Superior temporal gyrus (tissue), 1 donor: ENCODE data around the gene FAM90A26.
"Not testable (repeated sequence)": the region's sequence is repeated elsewhere in the genome, so short reads cannot be mapped to it uniquely, and the experiment has no call there.

Experiments
- DNase-seq: peaks from one replicate; pipeline ENCODE4 v3.0.0-alpha.2; 2016; ENCODE audit errors: extremely low spot score

Gene FAM90A26, protein sequence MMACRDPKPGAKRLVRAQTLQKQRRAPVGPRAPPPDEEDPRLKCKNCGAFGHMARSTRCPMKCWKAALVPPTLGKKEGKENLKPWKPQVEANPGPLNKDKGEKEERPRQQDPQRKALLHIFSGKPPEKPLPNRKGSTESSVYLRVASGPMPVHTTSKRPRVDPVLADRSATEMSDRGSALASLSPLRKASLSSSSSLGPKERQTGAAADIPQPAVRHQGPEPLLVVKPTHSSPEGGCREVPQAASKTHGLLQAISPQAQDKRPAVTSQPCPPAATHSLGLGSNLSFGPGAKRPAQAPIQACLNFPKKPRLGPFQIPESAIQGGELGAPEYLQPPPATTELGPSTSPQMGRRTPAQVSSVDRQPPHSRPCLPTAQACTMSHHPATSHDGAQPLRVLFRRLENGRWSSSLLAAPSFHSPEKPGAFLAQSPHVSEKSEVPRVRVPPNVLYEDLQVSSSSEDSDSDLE

DNA sequence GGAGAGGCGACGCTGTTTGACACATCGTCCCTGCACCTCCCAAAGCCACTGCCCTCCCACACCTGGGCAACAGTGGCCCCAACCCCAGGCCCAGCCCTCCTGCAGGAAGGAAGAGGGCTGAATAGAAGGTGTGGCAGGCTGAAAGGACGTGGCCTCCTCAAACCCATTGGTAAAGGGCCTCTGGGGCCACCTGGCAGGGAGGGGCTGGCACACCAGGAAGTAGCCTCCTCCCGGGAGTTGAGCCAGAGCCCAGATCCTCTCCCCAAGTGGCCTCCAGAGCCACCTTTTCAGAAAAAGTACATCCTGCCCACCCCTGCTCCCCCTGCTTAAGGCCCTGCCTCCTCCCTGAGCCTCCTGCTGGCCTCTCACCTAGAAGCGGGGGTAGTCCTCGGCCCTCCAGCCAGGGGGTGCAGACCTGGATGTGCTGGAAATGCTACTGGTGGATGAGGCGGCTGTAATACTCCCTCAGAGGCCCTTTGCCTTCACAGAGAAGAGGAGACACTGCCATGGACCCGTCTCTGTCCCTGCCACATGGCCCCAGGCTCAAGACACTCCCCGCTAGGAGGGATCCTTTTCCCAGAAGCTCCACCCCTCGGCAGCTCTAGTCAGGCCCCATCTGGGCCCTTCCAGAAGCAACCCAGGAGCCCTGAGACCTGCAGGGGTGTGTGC, at the start of gene FAM90A26:
Gene FAM90A26, plus strand, starts transcription at position 619 of the 669 bp plus-strand sequence. CDS start 2,764 bp downstream, outside the sequence.
- not testable (repeated sequence) for DNase-seq

DNA sequence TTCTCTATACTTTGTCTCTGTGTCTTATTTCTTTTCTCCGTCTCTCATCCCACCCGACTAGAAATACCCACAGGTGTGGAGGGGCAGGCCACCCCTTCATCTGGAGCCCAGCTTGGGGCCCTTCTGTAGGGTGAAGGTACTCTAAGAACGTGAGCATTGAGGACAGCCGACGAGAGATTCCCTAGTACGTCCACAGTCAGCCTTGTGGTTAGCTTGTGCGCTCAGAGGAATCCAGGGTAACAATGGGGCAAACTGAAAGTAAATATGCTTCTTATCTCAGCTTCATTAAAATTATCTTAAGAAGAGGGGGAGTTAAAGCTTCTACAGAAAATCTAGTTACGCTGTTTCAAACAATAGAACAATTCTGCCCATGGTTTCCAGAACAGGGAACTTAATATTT, 47.5 kb upstream of the FAM90A26 start:
- DNase-seq = not testable (repeated sequence)

DNA sequence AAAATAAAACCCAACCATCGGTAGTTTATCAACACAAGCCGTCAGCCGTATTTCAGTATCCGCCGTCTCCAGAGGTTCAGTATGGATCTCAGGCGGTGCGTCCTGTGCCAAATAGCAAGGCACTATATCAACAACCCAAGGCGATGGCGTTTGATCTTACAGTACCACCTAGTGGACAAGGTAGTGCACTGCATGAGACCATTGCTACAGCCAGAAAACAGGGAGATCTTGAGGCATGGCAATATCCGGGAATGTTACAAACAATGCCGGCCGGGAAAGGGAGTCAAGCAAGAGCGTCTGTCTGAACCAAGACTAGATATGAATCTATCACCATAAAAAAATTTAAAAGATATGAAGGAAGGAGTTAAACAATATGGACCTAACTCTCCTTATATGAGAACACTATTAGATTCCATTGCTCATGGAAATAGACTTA, 46.6 kb upstream of the FAM90A26 start:
- peak; percentile 79 for DNase-seq

DNA sequence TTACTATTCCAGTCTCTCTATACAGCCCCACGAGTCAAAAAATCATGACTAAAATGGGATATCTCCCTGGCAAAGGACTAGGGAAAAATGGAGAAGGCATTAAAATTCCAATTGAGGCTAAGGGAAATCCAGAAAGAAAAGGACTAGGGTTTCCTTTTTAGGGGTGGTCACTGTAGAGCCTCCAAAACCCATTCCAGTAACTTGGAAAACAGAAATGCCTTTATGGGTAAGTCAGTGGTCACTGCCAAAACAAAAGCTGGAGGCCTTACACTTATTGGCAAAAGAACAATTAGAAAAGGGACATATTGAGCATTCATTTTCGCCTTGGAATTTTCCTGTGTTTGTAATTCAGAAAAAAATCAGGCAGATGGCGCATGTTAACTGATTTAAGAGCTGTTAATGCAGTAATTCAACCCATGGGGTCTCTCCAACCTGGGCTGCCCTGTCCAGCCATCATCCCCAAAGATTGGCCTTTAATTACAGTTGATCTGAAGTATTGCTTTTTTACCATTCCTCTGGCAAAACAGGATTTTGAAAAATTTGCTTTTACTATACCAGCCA, 44.5 kb upstream of the FAM90A26 start:
- not testable (repeated sequence) for DNase-seq

DNA sequence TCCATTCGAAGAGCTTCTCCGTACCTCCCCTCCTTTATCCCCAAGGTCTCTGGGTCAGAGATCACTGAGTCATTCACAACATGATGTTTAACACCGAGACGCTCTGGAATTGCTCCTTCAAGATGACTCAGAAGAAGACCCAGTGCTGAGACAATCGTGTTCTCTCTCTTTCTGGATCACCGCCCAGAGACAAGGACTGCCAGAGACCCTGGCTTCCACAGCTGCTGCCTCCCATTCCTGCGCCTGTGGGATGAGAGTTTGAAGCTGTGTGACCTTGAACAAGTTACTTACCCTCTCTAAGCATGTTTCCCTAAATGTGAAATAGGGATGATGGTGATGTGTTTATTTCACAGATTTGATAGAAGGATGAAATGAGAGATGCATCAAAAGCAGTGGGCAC, 38.8 kb upstream of the FAM90A26 start:
- not testable (repeated sequence) for DNase-seq

DNA sequence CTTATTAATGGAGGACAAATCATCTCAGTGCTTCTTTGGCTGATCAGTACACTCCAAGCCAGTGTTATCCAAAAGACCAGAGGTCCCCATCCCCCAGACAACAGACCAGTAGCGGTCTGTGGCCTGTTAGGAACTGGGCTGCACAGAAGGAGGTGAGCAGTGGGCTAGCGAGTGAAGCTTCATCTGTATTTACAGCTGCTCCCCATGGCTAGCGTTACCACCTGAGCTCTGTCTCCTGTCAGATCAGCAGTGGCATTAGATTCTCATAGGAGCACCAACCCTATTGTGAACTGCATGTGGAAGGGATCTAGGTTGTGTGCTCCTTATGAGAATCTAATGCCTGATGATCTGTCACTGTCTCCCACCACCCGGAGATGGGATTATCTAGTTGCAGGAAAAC, 37.4 kb upstream of the FAM90A26 start:
- DNase-seq = not testable (repeated sequence)

DNA sequence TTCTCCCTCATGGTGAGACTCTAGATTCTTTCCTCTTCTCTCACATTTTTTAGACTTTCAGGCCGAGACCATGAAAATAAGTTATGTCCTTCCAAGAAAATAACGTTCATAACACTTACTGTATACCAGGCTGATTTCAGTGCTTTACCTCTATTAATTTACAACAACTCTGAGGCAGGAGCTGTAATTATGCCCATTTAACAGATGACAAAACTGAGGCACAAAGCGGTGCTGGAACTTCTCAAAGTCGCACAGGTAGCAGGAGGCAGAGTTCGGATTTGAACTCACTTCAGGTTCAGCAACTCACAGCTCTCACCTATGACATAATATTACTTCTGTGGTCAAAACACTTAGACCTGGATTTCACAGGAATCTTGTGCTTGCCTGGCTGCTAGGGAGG, 36.2 kb upstream of the FAM90A26 start:
- DNase-seq = not testable (repeated sequence)

DNA sequence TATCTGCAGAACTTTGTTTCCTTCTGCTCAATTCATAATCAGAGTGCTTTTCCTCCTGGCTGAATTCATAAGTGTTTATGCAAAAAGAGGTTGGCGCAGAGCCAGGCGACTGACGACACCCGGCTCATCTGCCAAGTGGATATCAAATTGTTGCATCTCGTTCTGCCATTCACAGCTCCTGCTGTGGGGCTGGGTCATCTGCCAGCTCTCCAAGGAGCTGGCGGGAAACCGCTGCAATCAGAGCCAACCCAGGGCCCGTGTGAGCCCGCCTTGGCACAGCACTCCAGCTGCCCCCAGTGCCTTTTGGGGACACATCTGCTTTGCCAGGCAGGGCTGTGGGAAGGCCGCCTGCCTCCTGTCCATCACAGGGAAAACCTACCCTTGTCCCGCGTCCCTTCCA, 35.7 kb upstream of the FAM90A26 start:
- DNase-seq = peak; percentile 47

DNA sequence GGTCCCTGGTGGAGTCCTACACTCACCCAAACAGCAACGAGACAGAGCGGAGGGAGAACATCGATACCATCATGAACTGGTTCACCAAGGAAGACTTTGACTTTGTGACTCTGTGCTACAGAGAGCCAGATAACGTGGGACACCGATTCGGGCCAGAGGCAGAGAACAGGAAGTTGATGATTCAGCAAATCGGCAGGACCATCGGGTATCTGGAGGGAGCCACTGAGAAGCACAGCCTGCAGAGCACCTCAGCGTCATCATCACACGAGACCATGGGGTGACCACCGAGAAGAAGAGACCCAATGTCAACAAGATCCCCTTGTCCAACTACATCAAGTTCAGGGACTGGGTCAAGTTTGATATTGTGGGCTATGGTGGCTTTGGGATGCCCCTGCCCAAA, 29.2 kb upstream of the FAM90A26 start:
- DNase-seq = not testable (repeated sequence)

DNA sequence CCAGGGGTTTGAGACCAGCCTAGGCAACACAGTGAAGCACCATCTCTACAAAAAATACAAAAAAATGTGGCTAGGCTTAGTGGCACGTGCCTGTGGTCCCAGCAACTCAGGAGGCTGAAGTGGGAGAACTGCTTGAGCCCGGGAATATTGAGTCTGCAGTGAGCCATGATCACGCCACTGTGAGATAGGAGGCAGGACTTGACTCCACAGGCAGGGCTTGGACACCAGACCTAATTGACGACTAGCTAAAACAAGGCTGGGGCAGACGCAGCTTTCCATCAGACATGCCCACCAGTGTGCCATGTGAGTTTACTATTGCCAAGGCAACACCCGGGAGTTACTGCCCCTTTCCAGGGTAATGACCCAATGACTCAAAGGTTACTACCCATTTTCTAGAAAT, 27.4 kb upstream of the FAM90A26 start:
- DNase-seq = peak; percentile 0

DNA sequence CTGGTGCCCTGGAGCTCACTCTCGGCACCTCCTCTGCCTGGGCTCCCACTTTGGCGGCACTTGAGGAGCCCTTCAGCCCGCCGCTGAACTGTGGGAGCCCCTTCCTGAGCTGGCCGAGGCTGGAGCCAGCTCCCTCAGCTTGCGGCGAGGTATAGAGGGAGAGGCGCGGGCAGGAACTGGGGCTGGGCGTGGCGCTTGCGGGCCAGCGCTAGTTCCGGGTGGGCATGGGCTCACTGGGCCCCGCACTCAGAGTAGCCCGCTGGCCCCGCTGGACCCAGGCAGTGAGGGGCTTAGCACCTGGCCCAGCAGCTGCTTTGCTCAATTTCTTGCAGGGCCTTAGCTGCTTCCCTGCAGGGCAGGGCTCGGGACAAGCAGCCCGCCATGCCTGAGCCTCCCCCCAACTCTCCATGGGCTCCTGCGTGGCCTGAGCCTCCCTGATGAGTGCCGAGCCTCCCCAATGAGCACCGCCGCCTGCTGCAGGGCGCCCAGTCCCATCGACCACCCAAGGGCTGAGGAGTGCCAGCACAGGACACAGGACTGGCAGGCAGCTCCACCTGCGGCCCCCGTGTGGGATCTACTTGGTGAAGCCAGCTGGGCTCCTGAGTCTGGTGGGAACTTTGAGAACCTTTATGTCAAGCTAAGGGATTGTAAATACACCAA, 26.7 kb upstream of the FAM90A26 start:
- DNase-seq = no peak

DNA sequence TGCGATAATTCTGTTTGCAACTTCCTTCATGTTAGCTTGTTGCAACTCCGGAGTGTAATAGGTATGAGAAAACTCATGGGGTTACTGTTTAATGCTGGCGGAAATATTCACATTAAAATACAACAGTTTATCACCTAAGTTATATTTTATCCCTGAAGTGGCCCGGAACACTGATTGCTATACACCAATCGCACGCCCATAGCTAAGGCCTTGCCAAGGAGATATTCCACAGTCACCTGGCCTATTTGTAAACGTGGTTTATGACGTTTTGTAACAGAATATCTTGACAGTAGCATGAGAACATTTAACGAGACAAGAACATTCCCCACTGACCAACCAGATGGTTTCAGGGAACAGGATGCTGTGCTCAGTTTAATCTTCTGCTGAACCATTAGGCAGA, 23.2 kb upstream of the FAM90A26 start:
- peak; percentile 1 for DNase-seq

DNA sequence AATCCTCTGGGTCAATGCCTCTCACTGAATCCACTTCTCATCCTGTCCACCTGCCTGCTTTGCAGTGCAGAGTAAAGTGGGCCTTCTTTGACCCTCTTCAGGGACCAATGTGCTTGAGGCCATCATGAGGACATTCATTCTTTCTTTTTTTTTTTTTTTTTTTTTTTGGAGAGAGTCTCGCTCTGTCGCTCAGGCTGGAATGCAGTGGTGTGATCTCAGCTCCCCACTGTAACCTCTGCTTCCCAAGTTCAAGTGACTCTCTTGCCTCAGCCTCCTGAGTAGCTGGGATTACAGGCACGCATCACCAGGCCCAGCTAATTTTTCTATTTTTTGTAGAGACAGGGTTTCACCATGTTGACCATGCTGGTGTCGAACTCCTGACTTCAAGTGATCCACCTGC, 22.8 kb upstream of the FAM90A26 start:
- not testable (repeated sequence) for DNase-seq

DNA sequence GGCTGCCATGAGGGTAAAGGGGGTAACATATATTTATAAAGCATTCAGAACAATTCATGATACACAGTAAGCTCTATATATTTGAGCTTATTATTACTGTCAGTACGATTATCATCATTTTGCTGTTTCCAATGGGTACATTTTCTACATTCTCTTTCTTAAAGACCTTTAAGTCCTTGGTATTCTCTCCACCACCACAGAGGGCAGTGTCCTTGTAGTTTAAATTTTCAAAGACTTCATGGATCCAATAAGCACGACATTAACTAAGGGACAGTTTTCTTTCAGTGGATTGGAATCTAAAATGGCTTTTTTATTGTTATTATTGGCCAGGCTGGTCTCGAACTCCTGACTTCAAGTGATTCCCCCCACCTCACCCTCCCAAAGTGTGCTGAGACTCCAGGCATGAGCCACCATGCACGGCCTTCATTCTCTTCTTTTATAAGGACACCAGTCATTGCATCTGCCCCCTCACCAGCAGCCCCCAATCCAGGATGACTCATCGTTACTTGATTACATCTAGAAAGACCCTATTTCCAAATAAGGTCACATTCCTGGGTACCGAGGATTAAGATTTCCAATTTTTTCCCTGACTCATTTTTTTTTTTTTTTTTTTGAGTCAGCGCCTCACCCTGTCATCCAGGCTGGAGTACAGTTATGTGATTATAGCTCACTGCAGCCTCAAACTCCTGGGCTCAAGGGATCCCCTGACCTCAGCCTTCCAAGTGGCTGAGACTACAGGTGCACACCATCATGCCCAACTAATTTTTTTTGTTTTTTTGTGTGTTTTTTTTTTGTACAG, 21.4 kb upstream of the FAM90A26 start:
- not testable (repeated sequence) for DNase-seq

DNA sequence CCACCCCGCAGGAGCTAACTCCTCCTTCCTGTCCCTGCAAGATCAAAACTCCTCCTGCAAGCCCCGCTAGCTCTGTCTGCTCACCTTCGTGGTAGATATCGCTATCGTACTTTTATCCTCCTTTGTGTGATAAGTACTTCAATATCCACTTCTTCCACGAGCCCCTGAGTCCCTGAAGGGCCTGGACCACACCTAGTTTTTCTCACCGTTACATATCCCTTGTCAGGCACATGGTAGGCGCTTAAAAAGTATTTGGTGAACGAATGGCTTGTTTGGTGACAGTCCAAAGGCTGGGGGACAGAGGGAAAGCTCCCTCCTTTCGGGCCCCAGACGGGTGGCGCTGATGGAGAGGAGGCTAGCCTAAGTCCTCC, 18.4 kb upstream of the FAM90A26 start:
- peak; percentile 17 for DNase-seq

DNA sequence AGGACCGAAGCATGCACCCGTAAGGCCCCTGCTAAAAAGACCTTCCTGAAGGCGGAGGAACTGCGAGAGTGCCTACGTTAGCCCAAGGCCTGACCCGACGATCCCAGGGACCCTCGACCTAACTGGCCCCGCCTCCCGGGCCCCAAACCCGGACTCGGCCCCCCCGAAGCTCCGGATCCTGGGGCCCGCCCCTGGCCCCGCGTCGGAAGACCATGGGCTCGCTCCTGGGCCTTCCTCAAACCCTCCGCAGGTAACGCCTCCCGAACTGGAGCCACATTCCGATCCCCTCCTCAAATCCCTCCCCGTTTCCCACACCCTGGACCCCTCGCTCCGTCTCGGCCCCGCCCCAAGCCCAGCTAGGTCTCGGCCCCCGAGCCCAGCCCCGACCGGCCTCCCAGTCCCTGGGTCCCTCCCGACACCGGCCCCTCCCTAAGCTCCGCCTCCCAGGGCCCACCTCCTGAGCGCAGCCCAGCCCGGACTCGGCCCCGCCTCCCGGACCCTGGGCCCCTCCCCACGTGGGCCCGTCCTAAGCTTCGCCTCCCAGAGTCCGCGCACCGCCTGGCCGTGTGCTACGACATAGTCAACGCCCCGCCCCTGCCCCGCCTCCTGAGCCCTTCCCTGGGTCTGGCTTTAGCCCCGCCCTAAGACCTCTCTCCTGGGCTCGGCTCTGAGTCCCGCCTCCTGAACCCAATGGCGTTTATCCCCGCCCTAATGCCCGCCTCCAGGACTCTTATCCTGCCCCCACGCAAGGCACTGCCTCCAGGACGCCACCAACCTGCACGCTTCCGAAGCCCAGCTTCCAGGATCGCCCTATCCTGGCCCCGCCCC, 17.8 kb upstream of the FAM90A26 start:
- DNase-seq = peak; percentile 88

DNA sequence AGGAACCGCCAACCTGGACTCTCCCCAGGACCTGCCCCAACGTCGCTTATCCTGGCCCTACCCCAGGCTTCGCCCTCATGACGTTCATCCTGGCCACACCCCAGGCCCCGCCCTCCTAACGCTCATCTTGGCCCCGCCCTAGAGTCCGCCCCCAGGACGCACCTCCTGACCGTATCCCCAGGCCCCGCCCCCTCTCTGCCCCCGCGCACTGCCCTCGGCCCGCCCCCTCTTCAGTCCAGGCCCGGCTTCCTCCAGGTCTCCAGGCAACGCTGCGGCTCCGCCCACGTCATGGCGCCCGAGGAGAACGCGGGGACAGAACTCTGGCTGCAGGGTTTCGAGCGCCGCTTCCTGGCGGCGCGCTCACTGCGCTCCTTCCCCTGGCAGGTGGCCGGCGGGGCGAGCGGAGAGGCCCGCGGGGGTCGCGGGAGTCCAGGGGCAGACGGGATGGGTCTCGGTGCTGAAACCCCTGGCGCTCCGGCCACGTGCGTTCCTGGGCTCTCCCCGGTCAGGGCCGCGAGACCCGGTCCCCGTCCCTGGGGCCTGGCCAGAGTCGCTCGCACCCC, 17.1 kb upstream of the FAM90A26 start:
- peak; percentile 95 for DNase-seq

DNA sequence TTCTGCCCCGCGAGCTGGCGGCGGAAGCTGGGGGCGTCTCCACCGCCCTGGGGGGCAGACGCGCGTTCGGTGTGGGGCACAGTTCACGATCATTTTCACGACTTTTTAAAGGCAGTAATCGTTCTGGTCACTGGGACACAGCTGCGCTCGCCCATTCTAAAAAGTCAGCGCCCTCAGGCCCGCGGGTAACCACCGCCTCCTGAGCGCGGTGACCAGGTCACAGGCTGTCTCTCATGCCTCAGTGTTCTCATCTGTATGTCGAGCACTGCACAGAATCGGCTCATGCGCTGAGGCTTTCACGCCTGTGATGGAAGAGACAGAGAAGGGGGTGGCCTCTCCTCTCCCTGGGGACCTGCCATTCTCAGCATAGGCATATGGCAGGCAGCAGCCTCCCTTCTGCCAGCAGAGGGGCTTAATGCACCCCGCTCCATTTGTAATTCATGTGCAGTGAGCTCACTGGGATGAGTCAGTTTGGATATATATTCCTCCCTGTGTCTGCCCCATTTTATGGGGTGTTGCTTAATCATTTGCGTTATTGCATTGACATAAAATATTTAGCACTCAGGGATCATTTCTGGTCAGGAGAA, 16.5 kb upstream of the FAM90A26 start:
- DNase-seq = peak; percentile 11

DNA sequence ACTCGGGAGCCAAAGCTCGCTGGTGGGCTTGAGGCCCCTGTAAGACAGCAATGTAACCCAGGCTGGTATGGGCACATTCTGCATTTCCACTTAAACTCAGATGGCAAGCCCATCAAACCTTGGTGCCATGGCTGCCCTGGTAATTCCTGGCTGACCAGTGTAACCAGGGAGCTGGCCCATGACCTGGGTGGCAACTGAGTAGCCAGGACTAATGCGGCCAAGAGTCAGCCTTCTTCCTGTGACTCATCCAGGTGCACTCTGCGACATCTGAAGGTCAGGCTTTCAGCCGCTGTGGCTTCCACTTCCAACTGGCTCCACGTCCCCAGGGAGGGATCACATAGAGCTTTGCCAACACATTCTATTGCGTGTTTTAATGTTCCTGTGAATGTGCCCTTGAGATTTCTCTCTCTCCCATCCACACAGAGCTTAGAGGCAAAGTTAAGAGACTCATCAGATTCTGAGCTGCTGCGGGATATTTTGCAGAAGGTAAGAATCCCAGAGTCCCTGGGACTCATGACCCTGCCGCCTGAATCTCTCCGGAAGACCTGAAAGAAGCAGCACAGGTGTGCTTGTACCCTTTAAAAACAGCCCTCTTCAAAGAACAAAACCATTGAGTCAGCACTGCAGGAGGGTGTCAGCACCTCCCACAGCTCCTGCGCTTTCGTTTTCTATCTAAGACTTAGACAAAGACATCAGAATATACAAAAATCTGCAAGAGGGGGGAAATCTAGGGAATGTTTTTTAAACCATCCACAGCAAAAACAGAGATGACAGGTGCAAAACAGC, 14.9 kb upstream of the FAM90A26 start:
- DNase-seq = peak; percentile 16
